ENCODE results near the gene TAS1R2. TPM values are rescaled to one million over a fixed set of nuclear protein-coding genes. Genes with fewer than 3 reads are reported as not detected.

TAS1R2 gene
- total RNA-seq, 1 experiment from 2014 or later: not detected

DNA sequence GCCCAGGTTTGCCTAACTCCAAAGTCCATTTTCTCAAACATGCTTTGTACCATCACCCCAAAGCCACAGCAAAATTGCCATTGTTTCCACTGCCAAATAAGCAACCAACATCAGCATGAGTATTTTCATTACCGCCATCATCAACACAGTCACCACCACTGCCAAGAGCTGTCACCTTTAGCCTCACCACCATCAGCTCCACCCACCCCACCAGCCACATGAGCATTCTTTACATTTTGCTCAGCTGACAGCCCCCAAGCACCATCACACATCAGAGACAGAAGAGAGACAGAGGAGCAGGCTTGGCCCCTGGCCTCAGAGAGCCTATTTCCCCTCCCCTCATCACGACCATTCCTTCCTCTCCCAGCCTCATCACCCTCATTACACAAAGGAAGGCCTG, 42.7 kb downstream of the TAS1R2 start:
- Histone ChIP-seq H4K5ac (ENCODE audit: insufficient read length, low read depth, low read length) (no peak overlapping the region), H3K23ac (ENCODE audit: insufficient read length, low read depth, low read length) (no peak overlapping the region), H2AK5ac (ENCODE audit: insufficient read length, low read length) (no peak overlapping the region), H3K27ac (ENCODE audit: insufficient read length, low read depth, low read length) (no peak overlapping the region), H3K79me1 (ENCODE audit: insufficient read depth, low read depth, low read length, poor library complexity, severe bottlenecking) (no peaks in the 10 kb centered on the region), H2BK20ac (ENCODE audit: low read depth, low read length, poor library complexity, severe bottlenecking) (no peak overlapping the region), H3K9me3 (ENCODE audit: control insufficient read depth, low read depth, low read length) (no peaks in the 10 kb centered on the region), H3K4ac (ENCODE audit: low read depth, low read length) (no peak overlapping the region), H2AFZ (ENCODE audit: low read length) (no peak overlapping the region), H4K20me1 (ENCODE audit: control insufficient read depth, insufficient read depth, insufficient read length) (no peaks in the 10 kb centered on the region), H4K91ac (ENCODE audit: insufficient read length, low read depth, low read length) (no peak overlapping the region), H3K18ac (ENCODE audit: insufficient read length, low read depth, low read length) (no peak overlapping the region), H3T11ph (ENCODE audit: low read length) (no peak overlapping the region), H3K27me3 (ENCODE audit: insufficient read depth, low read length) (no peaks in the 10 kb centered on the region; the same call in 1 of the 2 replicates), H4K8ac (replicated peaks; ENCODE audit: insufficient read length, low read depth, low read length) (no peak overlapping the region), H3K79me2 (ENCODE audit: insufficient read depth, low read length) (no peaks in the 10 kb centered on the region), H2BK12ac (ENCODE audit: insufficient read length, low read depth, low read length) (no peak overlapping the region), H3K56ac (ENCODE audit: insufficient read length, low read depth, low read length) (no peak overlapping the region), H3K4me2 (ENCODE audit: insufficient read depth, insufficient read length, low read length) (no peak overlapping the region), H2BK5ac (ENCODE audit: insufficient read length, low read length) (no peak overlapping the region), H3K14ac (ENCODE audit: insufficient read depth, low read length) (no peak overlapping the region), H2BK15ac (ENCODE audit: low read depth, low read length) (no peak overlapping the region), H3K9ac (ENCODE audit: extremely low read depth, insufficient read length, low read length) (no peak overlapping the region), H2BK120ac (ENCODE audit: low read depth, low read length, poor library complexity, severe bottlenecking) (no peak overlapping the region), H3K4me1 (ENCODE audit: insufficient read depth, low read length) (no peaks in the 10 kb centered on the region), H3K23me2 (ENCODE audit: insufficient read length, low read depth, low read length, poor library complexity, severe bottlenecking) (no peaks in the 10 kb centered on the region)
- no peak for TF ChIP-seq CTCF (conservative IDR thresholded peaks at IDR 0.05)
- H3K27me3 Mint-ChIP-seq (ENCODE audit: low read depth): peaks cover 47% of the 10 kb centered on the region
- H3K4me3 Mint-ChIP-seq: no peak overlapping the region
- peaks cover 11 to 34% of the 10 kb centered on the region in 2 experiments for H3K4me1 Mint-ChIP-seq
- DNase-seq: no peak
- H3K9me3 Mint-ChIP-seq: no peaks in the 10 kb centered on the region; a peak in 1 of 5 replicates
- WGBS (ENCODE audit: extremely low coverage, insufficient read length, low lambda C conversion rate): no CpG with 5 or more reads among the region's 2 CpGs
- no peaks in the 10 kb centered on the region for H3K36me3 Mint-ChIP-seq (ENCODE audit: insufficient read depth in 1 of 3, low read depth in 3 of 3)
- H3K27ac Mint-ChIP-seq: no peak overlapping the region

Measured in H9 (cell line).